Fibroblast of pulmonary artery (primary cell): Measurements from ENCODE around the gene CMTM4.
A peak's percentile ranks its signal among the peaks of the same experiment; 100 is the strongest.

Experiments
- DNase-seq: peaks from one replicate; pipeline ENCODE4 v3.0.0-alpha.2; 2010; ENCODE audit warnings: low read depth
- H3K4me3 ChIP-seq: replicated peaks from 2 replicates; pipeline ENCODE4 v1.5.1; 2011; ENCODE audit warnings: low read depth, mild to moderate bottlenecking, control low read depth, low read length, moderate library complexity
- CTCF ChIP-seq: IDR thresholded peaks from 2 replicates; pipeline ENCODE4 v1.5.1; 2011; ENCODE audit warnings: mild to moderate bottlenecking, control low read depth, low read length, inconsistent platforms; ENCODE audit errors: missing control alignments

Gene CMTM4

GRCh38 chr16:66585481-66586239 lies 110.9 kb downstream of the CMTM4 start:
- no peak for DNase-seq
- no peak for TF ChIP-seq CTCF
- H3K4me3 ChIP-seq, result no peak overlapping the region

GRCh38 chr16:66581246-66581952 lies 115.1 kb downstream of the CMTM4 start:
- no peak for DNase-seq
- TF ChIP-seq CTCF, result no peak
- H3K4me3 ChIP-seq, result no peak overlapping the region

DNA sequence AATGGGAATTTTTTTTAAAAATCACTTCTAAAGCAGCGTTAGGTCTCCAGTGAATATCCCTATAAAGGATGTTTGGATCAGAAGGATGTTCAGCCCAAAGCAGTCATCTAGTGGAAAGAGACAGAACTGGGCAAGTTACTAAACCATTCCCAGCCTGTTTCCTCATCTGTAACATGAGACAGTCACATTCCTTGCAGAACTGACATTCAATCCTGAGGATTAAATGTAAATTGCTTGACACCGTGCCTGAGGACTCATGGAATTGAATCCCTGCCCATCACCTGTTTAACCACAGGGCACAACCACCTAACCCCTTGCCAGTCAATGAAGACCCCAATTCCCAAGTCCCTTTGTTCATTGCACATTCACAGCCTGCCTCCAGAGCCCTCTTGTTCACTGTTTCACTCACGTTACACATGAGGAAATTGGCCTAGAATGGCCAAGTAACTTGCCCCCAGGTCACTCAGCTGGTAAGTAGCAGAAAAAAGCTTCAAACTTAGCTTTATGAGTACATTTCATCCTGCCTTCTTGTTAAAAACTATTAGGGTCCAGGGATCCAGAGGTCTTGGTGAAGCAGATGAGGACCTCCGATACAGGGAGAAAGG lies 115.8 kb downstream of the CMTM4 start:
- peak; percentile 66 for DNase-seq
- TF ChIP-seq CTCF, result peak; percentile 24
- no peak overlapping the region for H3K4me3 ChIP-seq

DNA sequence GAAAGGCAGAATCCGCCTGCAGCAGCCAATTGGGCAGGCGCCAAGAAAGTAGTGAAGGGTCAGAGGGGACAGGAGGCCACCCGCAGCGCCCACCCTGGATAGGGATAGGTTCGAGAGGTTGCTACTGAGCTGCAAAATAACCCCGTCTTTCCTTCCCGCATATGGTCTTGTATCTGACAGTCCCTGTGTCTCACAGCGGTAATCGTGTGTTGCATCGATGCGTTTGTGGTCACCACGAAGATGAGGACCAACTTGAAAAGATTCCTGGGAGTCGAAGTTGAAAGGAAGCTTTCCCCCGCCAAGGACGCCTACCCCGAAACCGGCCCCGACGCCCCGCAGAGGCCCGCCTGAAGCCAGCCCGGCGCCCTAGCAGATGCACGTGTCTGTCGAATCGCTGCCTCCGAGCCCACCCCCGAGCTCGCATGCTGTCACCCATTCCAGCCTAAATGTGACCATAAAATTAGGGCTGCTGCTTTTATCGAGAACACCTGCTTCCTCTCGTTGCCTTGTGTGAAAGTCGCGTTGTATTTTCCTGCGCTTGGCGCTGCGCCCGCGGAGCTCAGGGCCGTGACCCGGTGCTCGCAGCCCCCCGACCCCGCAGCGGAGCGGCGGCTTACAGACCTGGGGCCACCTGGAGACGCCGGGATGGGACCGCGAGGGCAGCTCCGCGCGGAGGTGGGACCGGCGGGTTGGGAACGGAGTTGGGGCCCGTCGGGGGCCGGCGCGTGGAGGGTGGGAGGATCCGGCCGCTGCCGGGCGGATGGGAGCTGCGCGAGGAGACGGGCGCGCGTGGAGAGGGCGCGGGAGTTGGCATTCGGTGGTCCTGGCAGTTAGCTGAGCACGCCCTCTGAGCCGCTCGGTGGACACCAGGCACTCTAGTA lies 117.7 kb downstream of the CMTM4 start, which contains the start of gene CMTM2:
Gene CMTM2 (plus strand): TSS at position 813 of the 881 bp plus-strand sequence. CDS start 145 bp downstream, outside the sequence.
- H3K4me3 ChIP-seq, result no peak within 1 kb of the TSS
- no peak for DNase-seq
- no peak for TF ChIP-seq CTCF

GRCh38 chr16:66576296-66576695 lies 120.2 kb downstream of the CMTM4 start:
- H3K4me3 ChIP-seq, result no peak overlapping the region
- DNase-seq, result no peak
- no peak for TF ChIP-seq CTCF

DNA sequence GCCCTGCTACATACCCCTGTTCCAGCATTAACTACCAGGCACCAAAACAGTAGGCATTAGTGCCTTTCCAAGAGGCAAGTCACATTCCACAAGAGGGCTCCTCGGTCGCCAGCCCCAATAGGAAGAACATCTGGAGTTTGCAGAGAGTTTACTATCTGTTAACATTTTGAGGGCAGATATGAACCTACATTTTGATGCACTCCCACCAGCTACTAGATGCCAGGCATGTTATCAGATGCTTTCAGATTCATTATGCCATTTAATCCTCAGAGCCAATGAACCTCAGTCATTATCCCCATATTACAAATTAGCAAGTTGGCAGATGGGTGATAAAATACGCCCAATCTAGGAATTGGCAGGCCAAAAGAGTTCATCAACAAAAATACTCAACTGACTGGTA lies 121.5 kb downstream of the CMTM4 start:
- no peak for TF ChIP-seq CTCF
- H3K4me3 ChIP-seq, result no peak overlapping the region
- no peak for DNase-seq
